DOHH2 (cell line): ENCODE data around the gene VIL1.

ENCODE experiments used
- EZH2phosphoT487 ChIP-seq: fragments of 200-600 bp; sonication (generic); IDR thresholded peaks from 2 replicates; pipeline ENCODE4 v1.6.1; 2017; ENCODE audit warnings: borderline replicate concordance, mild to moderate bottlenecking, antibody characterized with exemption, low read length, moderate library complexity, mixed read lengths
- TF ChIP-seq, protein P1 (sequence below): fragments of 200-600 bp; sonication (generic); IDR thresholded peaks from one replicate; pipeline ENCODE4 v1.5.1; 2014; ENCODE audit warnings: antibody characterized with exemption, mild to moderate bottlenecking, low read depth, low read length; ENCODE audit not compliant: poor library complexity, severe bottlenecking

- TF ChIP-seq EZH2phosphoT487 = no peak
- TF ChIP-seq, protein P1, sequence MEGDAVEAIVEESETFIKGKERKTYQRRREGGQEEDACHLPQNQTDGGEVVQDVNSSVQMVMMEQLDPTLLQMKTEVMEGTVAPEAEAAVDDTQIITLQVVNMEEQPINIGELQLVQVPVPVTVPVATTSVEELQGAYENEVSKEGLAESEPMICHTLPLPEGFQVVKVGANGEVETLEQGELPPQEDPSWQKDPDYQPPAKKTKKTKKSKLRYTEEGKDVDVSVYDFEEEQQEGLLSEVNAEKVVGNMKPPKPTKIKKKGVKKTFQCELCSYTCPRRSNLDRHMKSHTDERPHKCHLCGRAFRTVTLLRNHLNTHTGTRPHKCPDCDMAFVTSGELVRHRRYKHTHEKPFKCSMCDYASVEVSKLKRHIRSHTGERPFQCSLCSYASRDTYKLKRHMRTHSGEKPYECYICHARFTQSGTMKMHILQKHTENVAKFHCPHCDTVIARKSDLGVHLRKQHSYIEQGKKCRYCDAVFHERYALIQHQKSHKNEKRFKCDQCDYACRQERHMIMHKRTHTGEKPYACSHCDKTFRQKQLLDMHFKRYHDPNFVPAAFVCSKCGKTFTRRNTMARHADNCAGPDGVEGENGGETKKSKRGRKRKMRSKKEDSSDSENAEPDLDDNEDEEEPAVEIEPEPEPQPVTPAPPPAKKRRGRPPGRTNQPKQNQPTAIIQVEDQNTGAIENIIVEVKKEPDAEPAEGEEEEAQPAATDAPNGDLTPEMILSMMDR = no peak
These were observed 33.9 kb upstream of the VIL1 start for GRCh38 chr2:218384975-218385374.
